Ishikawa (cell line): ENCODE data around the gene KCNK1.

Experiments
- CEBPB ChIP-seq: IDR thresholded peaks from 2 replicates; pipeline ENCODE4 v1.6.1; 2012
- CREB1 ChIP-seq: IDR thresholded peaks from 2 replicates; pipeline ENCODE4 v1.6.1; 2012; ENCODE audit warnings: low read depth
- EGR1 ChIP-seq: IDR thresholded peaks from 2 replicates; pipeline ENCODE4 v1.6.1; 2012
- EP300 ChIP-seq: IDR thresholded peaks from 2 replicates; pipeline ENCODE4 v1.6.1; 2012; ENCODE audit warnings: borderline replicate concordance
- FOXM1 ChIP-seq: IDR thresholded peaks from 2 replicates; pipeline ENCODE4 v1.6.1; 2012; ENCODE audit warnings: low read depth, borderline replicate concordance
- NFIC ChIP-seq: IDR thresholded peaks from 2 replicates; pipeline ENCODE4 v1.6.1; 2012
- RAD21 ChIP-seq: IDR thresholded peaks from 2 replicates; pipeline ENCODE4 v1.6.1; 2012; ENCODE audit warnings: low read depth
- TAF1 ChIP-seq: IDR thresholded peaks from 2 replicates; pipeline ENCODE4 v1.6.1; 2012; ENCODE audit warnings: low read depth, mild to moderate bottlenecking
- TCF12 ChIP-seq: IDR thresholded peaks from 2 replicates; pipeline ENCODE4 v1.6.1; 2012; ENCODE audit warnings: low read depth
- TEAD4 ChIP-seq: IDR thresholded peaks from 2 replicates; pipeline ENCODE4 v1.6.1; 2012
- YY1 ChIP-seq: IDR thresholded peaks from 2 replicates; pipeline ENCODE4 v1.6.1; 2012; ENCODE audit warnings: low read depth
- ZBTB7A ChIP-seq: IDR thresholded peaks from 2 replicates; pipeline ENCODE4 v1.6.1; 2012; ENCODE audit warnings: low read depth
- TF ChIP-seq, protein P1 (sequence below): IDR thresholded peaks from 2 replicates; pipeline ENCODE4 v1.6.1; 2012; ENCODE audit warnings: low read depth, mild to moderate bottlenecking
- TF ChIP-seq, protein P2 (sequence below): IDR thresholded peaks from 2 replicates; pipeline ENCODE4 v1.6.1; 2012
- TF ChIP-seq, protein P3 (sequence below): IDR thresholded peaks from 2 replicates; pipeline ENCODE4 v1.6.1; 2012

The KCNK1 gene

DNA sequence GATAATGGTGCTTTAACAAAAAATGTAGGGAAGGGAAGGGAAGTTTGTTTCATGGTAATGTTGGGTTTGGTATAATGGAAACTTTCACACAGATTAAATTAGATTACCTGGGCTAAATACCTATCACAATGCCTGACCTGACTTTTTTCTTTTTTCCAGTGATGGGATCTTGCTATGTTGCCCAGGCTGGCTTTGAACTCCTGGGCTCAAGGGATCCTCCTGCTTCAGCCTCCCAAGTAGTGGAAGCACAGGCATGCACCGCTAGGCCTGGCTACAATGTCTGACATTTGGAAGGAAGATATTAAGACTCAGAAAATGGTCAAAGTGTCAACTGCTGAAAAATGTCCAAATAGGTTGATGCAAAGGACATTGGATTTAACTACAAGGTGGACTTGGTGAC is 67.4 kb downstream of the KCNK1 start:
- TF ChIP-seq CREB1 (no peak), TEAD4 (no peak), NFIC (no peak), YY1 (no peak), CEBPB (no peak), EGR1 (no peak), ZBTB7A (no peak), RAD21 (no peak), FOXM1 (no peak)
- TF ChIP-seq, protein P1, sequence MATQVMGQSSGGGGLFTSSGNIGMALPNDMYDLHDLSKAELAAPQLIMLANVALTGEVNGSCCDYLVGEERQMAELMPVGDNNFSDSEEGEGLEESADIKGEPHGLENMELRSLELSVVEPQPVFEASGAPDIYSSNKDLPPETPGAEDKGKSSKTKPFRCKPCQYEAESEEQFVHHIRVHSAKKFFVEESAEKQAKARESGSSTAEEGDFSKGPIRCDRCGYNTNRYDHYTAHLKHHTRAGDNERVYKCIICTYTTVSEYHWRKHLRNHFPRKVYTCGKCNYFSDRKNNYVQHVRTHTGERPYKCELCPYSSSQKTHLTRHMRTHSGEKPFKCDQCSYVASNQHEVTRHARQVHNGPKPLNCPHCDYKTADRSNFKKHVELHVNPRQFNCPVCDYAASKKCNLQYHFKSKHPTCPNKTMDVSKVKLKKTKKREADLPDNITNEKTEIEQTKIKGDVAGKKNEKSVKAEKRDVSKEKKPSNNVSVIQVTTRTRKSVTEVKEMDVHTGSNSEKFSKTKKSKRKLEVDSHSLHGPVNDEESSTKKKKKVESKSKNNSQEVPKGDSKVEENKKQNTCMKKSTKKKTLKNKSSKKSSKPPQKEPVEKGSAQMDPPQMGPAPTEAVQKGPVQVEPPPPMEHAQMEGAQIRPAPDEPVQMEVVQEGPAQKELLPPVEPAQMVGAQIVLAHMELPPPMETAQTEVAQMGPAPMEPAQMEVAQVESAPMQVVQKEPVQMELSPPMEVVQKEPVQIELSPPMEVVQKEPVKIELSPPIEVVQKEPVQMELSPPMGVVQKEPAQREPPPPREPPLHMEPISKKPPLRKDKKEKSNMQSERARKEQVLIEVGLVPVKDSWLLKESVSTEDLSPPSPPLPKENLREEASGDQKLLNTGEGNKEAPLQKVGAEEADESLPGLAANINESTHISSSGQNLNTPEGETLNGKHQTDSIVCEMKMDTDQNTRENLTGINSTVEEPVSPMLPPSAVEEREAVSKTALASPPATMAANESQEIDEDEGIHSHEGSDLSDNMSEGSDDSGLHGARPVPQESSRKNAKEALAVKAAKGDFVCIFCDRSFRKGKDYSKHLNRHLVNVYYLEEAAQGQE: no peak
- TF ChIP-seq, protein P2, sequence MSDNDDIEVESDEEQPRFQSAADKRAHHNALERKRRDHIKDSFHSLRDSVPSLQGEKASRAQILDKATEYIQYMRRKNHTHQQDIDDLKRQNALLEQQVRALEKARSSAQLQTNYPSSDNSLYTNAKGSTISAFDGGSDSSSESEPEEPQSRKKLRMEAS: no peak

DNA sequence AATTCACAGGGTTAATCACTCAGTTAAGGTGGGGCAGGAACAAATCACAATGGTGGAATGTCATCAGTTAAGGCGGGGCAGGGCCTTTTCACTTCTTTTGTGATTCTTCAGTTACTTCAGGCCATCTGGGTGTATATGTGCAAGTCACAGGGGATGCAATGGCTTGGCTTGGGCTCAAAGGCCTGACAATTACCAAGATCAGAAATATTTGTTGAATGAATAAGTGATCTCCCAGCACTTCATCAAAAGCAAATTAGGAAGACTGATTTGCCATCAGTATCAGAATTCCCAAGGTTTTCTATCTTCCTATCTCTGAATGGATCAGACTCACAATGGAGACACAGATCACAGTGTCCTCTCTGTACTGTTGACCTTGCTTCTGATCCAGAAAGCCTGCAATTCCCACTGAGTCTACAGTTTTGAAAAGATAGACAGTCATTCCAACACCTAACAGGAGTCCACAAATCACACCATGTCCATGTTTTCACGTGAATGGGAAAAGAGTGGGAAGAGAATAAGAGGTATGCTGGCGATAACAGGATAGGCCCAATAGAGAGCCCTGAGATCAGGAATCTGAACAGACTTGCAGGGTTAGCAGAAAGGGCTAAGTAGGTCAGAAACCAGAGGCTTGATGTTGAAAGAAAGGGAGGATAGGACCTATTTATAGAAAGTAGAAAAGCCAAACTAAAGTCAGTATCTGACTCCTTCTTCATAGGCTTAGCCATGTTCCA is 75.3 kb downstream of the KCNK1 start:
- TF ChIP-seq, protein P2: no peak
- TF ChIP-seq TAF1: no peak
- TF ChIP-seq, protein P3, sequence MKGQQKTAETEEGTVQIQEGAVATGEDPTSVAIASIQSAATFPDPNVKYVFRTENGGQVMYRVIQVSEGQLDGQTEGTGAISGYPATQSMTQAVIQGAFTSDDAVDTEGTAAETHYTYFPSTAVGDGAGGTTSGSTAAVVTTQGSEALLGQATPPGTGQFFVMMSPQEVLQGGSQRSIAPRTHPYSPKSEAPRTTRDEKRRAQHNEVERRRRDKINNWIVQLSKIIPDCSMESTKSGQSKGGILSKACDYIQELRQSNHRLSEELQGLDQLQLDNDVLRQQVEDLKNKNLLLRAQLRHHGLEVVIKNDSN: no peak
- TF ChIP-seq ZBTB7A: no peak
- TF ChIP-seq EP300: no peak
- no peak for TF ChIP-seq RAD21
- TF ChIP-seq TCF12: no peak
- TF ChIP-seq NFIC: no peak
- TF ChIP-seq CREB1: no peak

DNA sequence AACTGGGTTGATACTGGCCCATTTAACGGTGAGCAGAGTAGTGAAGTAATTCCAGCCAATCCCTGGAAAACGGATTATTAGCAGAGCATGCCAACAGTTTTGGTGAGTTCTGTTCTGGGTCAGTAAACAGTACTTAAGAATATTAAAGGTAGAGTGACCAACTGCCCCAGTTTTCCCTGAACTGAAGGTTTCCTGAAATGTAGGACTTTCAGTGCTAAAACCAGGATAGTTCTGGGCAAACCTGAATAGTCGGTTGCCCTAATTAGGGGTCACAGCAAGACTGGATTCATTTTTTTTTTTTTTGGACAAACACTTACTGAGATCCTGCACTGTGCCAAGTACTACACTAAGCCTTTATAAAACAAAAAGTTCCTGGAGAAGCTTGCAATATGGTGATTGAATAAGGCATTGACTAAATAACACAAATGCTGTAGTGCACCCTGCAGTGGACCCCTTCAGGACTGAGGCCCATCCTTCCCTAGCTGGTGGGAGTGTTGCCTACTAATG is 75.9 kb downstream of the KCNK1 start:
- TF ChIP-seq CEBPB (no peak), TCF12 (no peak), CREB1 (no peak), EGR1 (no peak), NFIC (no peak)

DNA sequence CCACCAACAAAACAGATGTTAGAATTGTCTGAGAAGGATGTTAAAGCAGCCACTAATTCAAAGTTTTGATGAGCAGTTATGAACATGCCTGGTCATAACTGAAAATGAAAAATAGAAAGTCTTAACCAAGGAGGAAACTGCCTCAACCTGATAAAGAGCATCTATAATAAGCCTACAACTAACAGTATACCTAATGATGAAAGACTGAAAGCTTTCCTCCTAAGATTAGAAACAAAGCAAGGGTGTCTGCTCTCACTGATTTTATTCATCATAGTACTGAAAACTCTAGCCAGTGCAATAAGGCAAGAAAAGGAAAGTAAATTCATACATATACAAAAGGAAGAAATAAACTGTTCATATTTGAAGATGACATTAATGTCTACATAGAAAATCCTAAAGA is 82.0 kb downstream of the KCNK1 start:
- no peak for TF ChIP-seq EGR1
- no peak for TF ChIP-seq TAF1
- TF ChIP-seq YY1: no peak
- no peak for TF ChIP-seq CEBPB
- TF ChIP-seq TCF12: no peak
- TF ChIP-seq, protein P1: no peak
- TF ChIP-seq FOXM1: no peak
- TF ChIP-seq CREB1: no peak
- TF ChIP-seq NFIC: no peak
- TF ChIP-seq, protein P2: no peak
- TF ChIP-seq TEAD4: no peak
- no peak for TF ChIP-seq RAD21
- TF ChIP-seq, protein P3: no peak
- no peak for TF ChIP-seq ZBTB7A
- TF ChIP-seq EP300: no peak

DNA sequence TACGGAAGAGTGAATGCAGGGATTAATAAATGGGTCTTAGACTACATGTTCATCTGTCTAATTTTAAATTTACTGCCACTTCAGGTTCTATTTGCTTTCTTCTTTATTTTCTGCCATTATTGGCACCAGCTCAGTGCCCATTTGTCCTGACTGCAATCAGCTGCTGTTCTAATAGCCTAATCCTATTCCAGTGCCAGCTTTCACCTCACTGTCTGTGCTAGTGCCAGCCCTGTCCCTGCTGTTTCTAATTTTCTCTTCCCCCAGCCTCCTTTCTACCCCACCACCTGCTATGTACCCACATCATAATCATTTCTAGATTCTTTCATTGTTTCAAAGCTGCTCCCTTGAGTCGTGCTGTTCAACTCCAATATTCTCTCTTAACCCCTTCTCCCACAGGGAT is 86.4 kb downstream of the KCNK1 start:
- no peak for TF ChIP-seq ZBTB7A
- no peak for TF ChIP-seq EGR1
- TF ChIP-seq TEAD4: no peak

DNA sequence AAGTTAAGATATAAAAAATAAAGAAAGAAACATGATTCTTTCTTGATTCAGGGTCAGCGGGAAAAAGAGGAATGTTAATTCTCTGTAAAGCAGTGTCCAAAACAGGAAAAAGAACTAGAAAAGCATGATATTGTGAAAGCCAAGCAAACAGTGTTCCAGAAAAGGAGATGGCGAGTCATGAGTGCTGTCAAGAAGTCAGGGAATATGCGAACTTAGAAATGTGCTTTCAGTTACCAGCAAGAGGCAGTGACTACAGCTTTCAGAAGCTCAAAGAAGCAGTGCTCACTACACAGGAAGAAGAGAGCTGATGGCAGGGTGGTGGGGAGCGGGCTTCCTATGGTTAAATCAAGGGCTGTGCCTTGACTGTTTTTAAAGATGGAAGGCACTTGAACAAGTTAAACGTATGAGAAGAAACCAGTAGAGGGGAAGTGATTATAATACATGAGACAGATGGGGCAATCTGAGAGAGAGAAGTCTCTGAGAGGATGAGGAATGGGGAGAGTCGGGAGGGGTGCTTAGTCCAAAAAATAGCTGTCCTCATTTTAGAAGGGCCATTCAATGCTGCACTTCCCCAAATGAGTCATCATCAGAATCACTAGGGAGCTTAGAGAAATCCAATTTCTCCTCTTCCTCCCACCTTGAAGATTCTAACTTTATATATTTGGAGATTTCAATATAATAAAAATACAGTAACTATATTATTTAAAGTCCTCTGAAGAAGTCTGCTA is 90.4 kb downstream of the KCNK1 start:
- TF ChIP-seq NFIC (no peak), TAF1 (no peak), EGR1 (no peak), FOXM1 (no peak), RAD21 (no peak)
- TF ChIP-seq, protein P2: no peak
- TF ChIP-seq, protein P1: no peak
